PFSK-1 (cell line): ENCODE results near the gene FGFBP2.
A peak's percentile ranks its signal among the peaks of the same experiment; 100 is the strongest.

Experiments used
- FOXP2 ChIP-seq: optimal IDR thresholded peaks from 2 replicates; pipeline ENCODE3; 2011; ENCODE audit warnings: borderline replicate concordance, control low read depth, inconsistent platforms; ENCODE audit not compliant: insufficient read depth; ENCODE audit errors: extremely low read length, extremely low read depth
- POLR2AphosphoS5 ChIP-seq: IDR thresholded peaks from 2 replicates; pipeline ENCODE4 v1.6.1; 2012; ENCODE audit warnings: low read depth, mild to moderate bottlenecking, control low read depth, low read length, moderate library complexity
- REST ChIP-seq, 2 experiments: IDR thresholded peaks; 2 replicates each; pipeline versions ENCODE4 v1.6.1 to v1.8.0; 2011 to 2012; ENCODE audit warnings: low read depth in 2 of 2, low read length in 2 of 2, control low read depth in 1 of 2, inconsistent platforms in 1 of 2, mild to moderate bottlenecking in 1 of 2, moderate library complexity in 1 of 2; ENCODE audit not compliant: insufficient read depth in 1 of 2
- SIN3A ChIP-seq: IDR thresholded peaks from 2 replicates; pipeline ENCODE4 v1.6.1; 2012; ENCODE audit warnings: mild to moderate bottlenecking, low read length, moderate library complexity, borderline replicate concordance; ENCODE audit not compliant: insufficient read depth
- TAF1 ChIP-seq: IDR thresholded peaks from 2 replicates; pipeline ENCODE4 v1.6.1; 2012; ENCODE audit warnings: low read length, control low read depth, borderline replicate concordance; ENCODE audit not compliant: insufficient read depth

FGFBP2 gene

GRCh38 chr4:15961781-15962510 is 1.0 kb downstream of the FGFBP2 start:
- no peak for TF ChIP-seq REST (IDR thresholded peaks at IDR 0.05; ENCODE audit: insufficient read depth in 1 of 2, low read depth in 2 of 2, low read length in 2 of 2)
- no peak for TF ChIP-seq FOXP2
- no peak for TF ChIP-seq TAF1
- no peak for TF ChIP-seq SIN3A
- no peak for TF ChIP-seq POLR2AphosphoS5

GRCh38 chr4:15958562-15958961 is 4.4 kb downstream of the FGFBP2 start:
- TF ChIP-seq POLR2AphosphoS5, result no peak
- TF ChIP-seq REST (IDR thresholded peaks at IDR 0.05; ENCODE audit: insufficient read depth in 1 of 2, low read depth in 2 of 2, low read length in 2 of 2), result no peak
- TF ChIP-seq TAF1, result no peak
- TF ChIP-seq SIN3A, result no peak
- no peak for TF ChIP-seq FOXP2

GRCh38 chr4:15956179-15956850 is 6.7 kb downstream of the FGFBP2 start:
- no peak for TF ChIP-seq POLR2AphosphoS5
- no peak for TF ChIP-seq FOXP2
- no peak for TF ChIP-seq TAF1
- no peak for TF ChIP-seq SIN3A
- 0 out of 4 replicates have a peak, but pooled peaks of 1 of the 2 experiments have one; percentile 22 for TF ChIP-seq REST (IDR thresholded peaks at IDR 0.05; ENCODE audit: insufficient read depth in 1 of 2, low read depth in 2 of 2, low read length in 2 of 2)

- no peak for TF ChIP-seq FOXP2
Observed at GRCh38 chr4:15955670-15956069, 7.3 kb downstream of the FGFBP2 start.

- TF ChIP-seq SIN3A, result no peak
- no peak for TF ChIP-seq FOXP2
- no peak for TF ChIP-seq REST (IDR thresholded peaks at IDR 0.05; ENCODE audit: insufficient read depth in 1 of 2, low read depth in 2 of 2, low read length in 2 of 2)
- no peak for TF ChIP-seq POLR2AphosphoS5
Observed at GRCh38 chr4:15953625-15954024, 9.3 kb downstream of the FGFBP2 start.
